HG03060 (cell line): ENCODE data around the gene FATE1.

ENCODE experiments used
- ATAC-seq: cut with Tn5 transposase; IDR thresholded peaks from one replicate; pipeline ENCODE4 v1.9.1; 2021; ENCODE audit warnings: low read depth, moderate number of reproducible peaks; ENCODE audit not compliant: unreplicated experiment

FATE1 gene

DNA sequence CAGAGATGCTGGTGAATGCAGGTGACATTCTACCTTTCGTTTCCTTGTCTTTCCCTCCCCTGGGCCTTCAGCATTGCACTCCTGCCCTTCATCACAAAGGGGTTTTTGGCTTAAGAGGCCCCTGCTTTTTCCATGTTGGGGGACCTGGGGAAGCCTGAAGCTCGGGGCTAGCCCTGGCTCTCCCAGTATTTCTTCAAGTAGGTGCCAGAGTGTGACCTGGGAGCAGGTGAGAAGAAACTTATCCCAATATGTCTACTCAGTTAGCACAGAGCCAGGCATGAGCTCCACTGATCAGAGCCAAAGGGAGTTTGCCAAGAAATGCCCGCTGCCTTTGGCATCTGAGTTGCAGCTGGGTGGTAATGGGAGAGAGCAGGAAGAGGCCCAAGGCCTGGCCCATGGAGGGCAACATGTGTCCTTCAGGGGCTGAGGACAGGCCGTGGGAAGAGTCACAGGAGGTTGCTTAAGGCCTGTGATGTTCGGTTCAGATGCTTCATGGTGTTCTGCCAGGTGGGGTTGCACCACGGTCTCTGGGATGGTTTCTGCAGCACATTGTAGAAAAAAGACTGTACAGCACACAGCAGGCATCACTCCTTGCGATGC is 13.0 kb upstream of the FATE1 start:
- no peak for ATAC-seq

GRCh38 chrX:151703487-151703886 is 12.3 kb upstream of the FATE1 start:
- ATAC-seq = no peak

GRCh38 chrX:151704041-151704663 is 11.7 kb upstream of the FATE1 start:
- no peak for ATAC-seq

DNA sequence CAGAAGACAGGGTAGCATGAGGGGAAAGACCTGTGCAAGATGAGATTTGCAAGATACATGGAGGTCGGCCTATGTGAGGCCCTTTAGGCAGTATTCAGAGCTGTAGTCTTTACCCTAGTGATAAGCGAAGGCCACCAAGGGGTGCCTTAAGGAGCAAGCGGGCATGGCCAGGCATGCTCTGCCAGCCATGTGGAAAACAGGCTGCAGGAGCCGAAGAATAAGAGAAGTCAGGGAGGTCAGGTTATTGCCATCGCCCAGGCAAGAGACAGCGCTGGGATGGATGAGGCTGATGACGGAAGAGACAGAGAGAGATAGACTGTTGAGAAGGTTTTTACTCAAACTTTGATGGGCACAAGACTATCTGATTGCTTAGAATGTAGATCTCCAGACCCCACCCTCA is 7.0 kb upstream of the FATE1 start:
- no peak for ATAC-seq

- ATAC-seq = no peak
Measured at GRCh38 chrX:151710457-151710856, 5.4 kb upstream of the FATE1 start.

- no peak for ATAC-seq
Measured at GRCh38 chrX:151711154-151711553, 4.7 kb upstream of the FATE1 start.

DNA sequence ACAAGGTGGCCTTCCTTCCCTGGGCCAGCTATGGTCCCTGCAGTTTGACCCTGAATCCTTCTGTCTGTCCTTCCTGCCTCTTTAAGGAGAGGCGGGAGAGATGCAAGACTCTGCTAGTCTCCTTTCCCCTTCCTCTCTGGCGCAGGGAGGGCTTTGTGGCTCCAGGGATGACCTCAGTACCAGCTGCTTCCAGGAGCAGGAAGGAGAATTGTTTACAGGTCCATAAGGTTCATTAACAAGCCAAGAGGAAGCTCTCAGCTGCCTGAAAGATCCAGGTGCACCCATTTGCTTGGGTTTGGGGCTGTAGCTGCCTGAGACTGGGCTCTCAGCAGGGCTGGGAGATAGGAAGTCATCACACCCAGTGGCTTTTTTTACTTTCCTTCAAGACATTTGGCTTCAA is 4.0 kb upstream of the FATE1 start:
- ATAC-seq = no peak

GRCh38 chrX:151712253-151712652 is 3.6 kb upstream of the FATE1 start:
- ATAC-seq = no peak

DNA sequence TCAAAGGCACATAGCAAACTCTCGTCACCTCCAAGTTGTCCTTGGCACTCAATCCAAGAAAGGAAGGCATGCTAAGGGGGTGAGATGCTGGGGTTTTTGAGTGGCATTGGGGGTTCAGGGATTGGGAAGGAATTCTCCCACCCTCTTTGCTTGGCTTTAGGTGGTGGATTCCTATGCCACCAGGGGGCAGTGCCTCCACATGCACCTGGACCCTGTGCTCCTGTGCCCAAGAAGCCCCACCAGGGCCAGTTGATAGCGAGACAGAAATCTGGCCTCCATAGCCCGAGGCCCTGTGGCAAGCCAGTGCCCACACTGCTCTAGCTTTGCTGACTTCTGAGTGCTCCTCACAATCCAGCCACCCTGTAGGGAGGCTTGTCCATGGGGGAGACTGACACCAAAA is 2.0 kb upstream of the FATE1 start:
- ATAC-seq = no peak

GRCh38 chrX:151714362-151714761 is 1.5 kb upstream of the FATE1 start:
- no peak for ATAC-seq

DNA sequence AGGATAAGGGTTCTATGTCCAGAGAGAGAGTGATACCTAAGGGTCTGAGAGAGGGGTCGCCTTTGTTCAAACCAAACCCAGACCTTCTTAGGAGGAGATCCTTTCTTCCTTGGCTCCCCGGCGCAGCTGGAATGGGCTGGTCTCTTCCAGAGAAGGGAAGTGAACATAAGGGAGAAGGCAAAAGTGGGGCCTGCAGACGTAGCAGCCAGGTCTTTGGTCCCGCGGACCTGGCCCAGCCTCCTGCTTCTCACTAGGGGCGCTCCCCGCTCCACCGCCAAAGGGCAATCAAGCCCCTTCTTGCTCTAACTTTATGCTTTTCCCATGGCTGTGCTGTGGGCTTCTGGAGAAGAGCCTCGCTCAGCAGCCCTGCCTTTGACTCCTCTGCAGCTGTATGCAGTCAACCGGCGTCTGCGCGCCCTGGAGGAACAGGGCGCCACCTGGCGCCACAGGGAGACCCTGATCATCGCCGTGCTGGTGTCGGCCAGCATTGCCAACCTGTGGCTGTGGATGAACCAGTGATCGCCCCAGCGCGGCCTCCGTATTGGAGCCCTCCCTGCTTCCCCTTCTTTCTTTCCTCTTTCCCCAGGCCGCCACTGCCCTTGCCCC is 6.5 kb downstream of the FATE1 start:
- no peak for ATAC-seq

DNA sequence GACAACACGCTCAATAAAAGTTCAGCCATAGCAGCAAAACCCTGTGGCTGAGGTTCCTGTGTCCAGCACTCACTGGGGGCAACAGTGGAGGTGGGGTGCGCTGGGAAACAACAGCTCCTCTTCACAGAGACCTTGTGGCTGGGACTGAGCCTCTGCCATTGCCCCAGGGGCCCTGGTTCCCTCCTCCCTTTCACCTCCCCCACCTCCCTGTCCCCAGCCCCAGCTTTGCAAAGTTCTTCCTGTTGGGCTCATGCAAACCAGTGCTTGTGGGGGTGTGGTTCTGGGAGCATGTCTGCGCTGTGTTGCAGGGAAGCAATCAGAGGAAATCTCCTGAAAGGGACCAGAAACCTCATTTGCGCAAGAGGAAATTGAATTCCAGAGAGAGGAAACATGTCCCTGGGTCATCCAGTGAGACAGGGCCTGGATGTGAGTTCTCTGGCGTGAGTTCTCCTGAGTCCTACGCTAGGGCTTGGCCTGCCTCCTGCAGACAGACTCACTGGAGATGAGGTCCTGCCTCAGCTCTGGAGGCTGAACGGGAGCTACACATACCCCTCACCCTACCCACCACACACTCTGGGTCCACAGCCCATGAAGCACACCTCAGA is 7.4 kb downstream of the FATE1 start:
- ATAC-seq = no peak

- ATAC-seq = no peak
Measured at GRCh38 chrX:151724563-151725337, 8.9 kb downstream of the FATE1 start.

- ATAC-seq = no peak
Measured at GRCh38 chrX:151725338-151725614, 9.4 kb downstream of the FATE1 start.

- no peak for ATAC-seq
Measured at GRCh38 chrX:151726751-151727150, 10.9 kb downstream of the FATE1 start.

DNA sequence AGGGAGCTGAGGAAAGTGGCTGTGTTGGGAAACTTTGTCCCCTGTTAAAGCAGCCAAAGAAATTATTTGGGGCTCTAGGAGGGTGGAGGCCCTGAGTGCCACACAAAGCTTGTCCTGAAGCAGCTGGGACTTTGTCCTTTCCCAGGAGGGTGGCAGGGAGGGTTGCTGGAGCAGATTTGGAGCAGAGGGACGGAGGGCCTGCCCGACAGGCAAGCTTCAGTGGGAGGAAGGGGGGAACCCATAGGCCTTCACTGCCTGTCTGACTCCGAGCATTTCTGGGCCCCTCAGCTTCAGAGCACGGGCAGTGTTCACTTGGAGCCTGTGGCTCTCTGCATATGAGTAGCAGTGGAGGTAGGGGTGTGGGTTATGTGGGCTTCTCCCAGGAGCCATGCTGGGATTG is 11.5 kb downstream of the FATE1 start:
- no peak for ATAC-seq

- no peak for ATAC-seq
Measured at GRCh38 chrX:151729056-151729725, 13.4 kb downstream of the FATE1 start.

DNA sequence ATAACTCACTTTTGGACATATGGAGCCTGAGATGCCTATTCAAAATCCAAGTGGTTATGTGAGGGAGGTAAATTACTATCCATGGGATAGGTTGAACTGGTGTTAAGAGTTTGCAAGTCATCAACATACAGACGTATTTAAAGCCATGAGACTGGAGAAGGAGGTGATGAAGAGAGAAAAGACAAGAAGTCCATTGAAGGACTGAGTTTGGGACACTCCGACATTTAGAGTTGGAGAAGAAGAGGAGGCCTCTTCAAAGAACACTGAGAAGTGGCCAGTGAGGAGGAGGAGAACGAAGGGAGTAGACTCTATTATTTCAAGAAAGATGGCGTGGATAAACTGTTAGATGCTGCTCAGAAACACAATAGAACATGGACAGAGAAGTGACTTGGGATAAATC is 18.6 kb downstream of the FATE1 start, which contains the start of gene CNGA2:
Gene CNGA2, plus strand, starts transcription at position 301 of the 400 bp plus-strand sequence. CDS start 3,738 bp downstream, outside the sequence.
- ATAC-seq = no peak

DNA sequence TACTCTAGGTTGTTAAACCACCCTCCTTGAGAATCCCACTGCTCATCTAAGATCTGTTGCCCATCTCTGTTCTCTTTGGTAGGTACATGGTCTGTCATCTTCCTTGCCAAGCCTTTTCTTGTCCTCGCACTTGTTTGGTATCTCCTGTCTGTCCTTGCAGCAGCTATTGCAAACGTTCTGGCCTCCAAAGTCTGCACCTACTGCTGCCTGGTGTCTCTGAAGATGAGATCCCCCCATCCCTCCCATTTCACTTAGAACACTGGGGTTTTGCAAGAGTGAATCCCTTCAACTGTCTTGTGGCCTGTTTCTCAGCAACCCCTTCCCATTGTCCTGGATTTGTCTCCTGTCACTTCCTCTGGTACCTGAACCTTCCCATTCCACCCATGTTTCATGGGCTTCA is 19.4 kb downstream of the FATE1 start:
- ATAC-seq = no peak

GRCh38 chrX:151736685-151737084 is 20.9 kb downstream of the FATE1 start:
- no peak for ATAC-seq

- no peak for ATAC-seq
Measured at GRCh38 chrX:151737494-151737893, 21.7 kb downstream of the FATE1 start.
